Measurements from ENCODE around the gene MORN5.

The MORN5 gene

GRCh38 chr9:122129969-122130368, 29.7 kb upstream of the MORN5 start:
- Histone ChIP-seq H3K36me3 (ENCODE audit: insufficient read depth, low read length) (no peaks in the 10 kb centered on the region), H3K9me3 (ENCODE audit: control insufficient read depth, insufficient read depth, low read length) (no peaks in the 10 kb centered on the region), H3K9ac (ENCODE audit: low read depth, low read length) (no peak overlapping the region), H3K4me1 (ENCODE audit: insufficient read depth, low read length) (peaks cover 45% of the 10 kb centered on the region)

GRCh38 chr9:122130837-122131236, 28.9 kb upstream of the MORN5 start:
- Histone ChIP-seq H3K36me3 (ENCODE audit: insufficient read depth, low read length) (no peaks in the 10 kb centered on the region), H3K9ac (ENCODE audit: low read depth, low read length) (no peak overlapping the region), H3K9me3 (ENCODE audit: control insufficient read depth, insufficient read depth, low read length) (no peaks in the 10 kb centered on the region), H3K4me1 (ENCODE audit: insufficient read depth, low read length) (peaks cover 44% of the 10 kb centered on the region)

GRCh38 chr9:122131401-122132001, 28.2 kb upstream of the MORN5 start:
- no peaks in the 10 kb centered on the region for H3K36me3 ChIP-seq (ENCODE audit: insufficient read depth, low read length)
- peaks cover 42% of the 10 kb centered on the region for H3K4me1 ChIP-seq (ENCODE audit: insufficient read depth, low read length)
- no peak overlapping the region for H3K9ac ChIP-seq (ENCODE audit: low read depth, low read length)
- H3K9me3 ChIP-seq (ENCODE audit: control insufficient read depth, insufficient read depth, low read length) = no peaks in the 10 kb centered on the region

GRCh38 chr9:122132539-122132938, 27.2 kb upstream of the MORN5 start:
- no peak overlapping the region for H3K9ac ChIP-seq (ENCODE audit: low read depth, low read length)

GRCh38 chr9:122133263-122133983, 26.3 kb upstream of the MORN5 start:
- Histone ChIP-seq H3K9me3 (ENCODE audit: control insufficient read depth, insufficient read depth, low read length) (no peaks in the 10 kb centered on the region), H3K9ac (ENCODE audit: low read depth, low read length) (no peak overlapping the region), H3K36me3 (ENCODE audit: insufficient read depth, low read length) (no peaks in the 10 kb centered on the region), H3K4me1 (ENCODE audit: insufficient read depth, low read length) (peaks cover 46% of the 10 kb centered on the region)

More at GRCh38 chr9:122132539-122132938, 27.2 kb upstream of the MORN5 start:
- H3K4me1 ChIP-seq (ENCODE audit: insufficient read depth, low read length) = peaks cover 42% of the 10 kb centered on the region
- no peaks in the 10 kb centered on the region for H3K36me3 ChIP-seq (ENCODE audit: insufficient read depth, low read length)
- no peaks in the 10 kb centered on the region for H3K9me3 ChIP-seq (ENCODE audit: control insufficient read depth, insufficient read depth, low read length)

GRCh38 chr9:122133984-122134535, 25.6 kb upstream of the MORN5 start:
- no peaks in the 10 kb centered on the region for H3K9me3 ChIP-seq (ENCODE audit: control insufficient read depth, insufficient read depth, low read length)
- no peak overlapping the region for H3K9ac ChIP-seq (ENCODE audit: low read depth, low read length)
- H3K4me1 ChIP-seq (ENCODE audit: insufficient read depth, low read length) = peaks cover 53% of the 10 kb centered on the region
- H3K36me3 ChIP-seq (ENCODE audit: insufficient read depth, low read length) = no peaks in the 10 kb centered on the region

GRCh38 chr9:122134822-122135528, 24.7 kb upstream of the MORN5 start:
- Histone ChIP-seq H3K9me3 (ENCODE audit: control insufficient read depth, insufficient read depth, low read length) (no peaks in the 10 kb centered on the region), H3K4me1 (ENCODE audit: insufficient read depth, low read length) (peaks cover 55% of the 10 kb centered on the region), H3K36me3 (ENCODE audit: insufficient read depth, low read length) (no peaks in the 10 kb centered on the region), H3K9ac (ENCODE audit: low read depth, low read length) (no peak overlapping the region)

GRCh38 chr9:122135529-122135859, 24.2 kb upstream of the MORN5 start:
- Histone ChIP-seq H3K9ac (ENCODE audit: low read depth, low read length) (no peak overlapping the region), H3K4me1 (ENCODE audit: insufficient read depth, low read length) (peaks cover 55% of the 10 kb centered on the region), H3K9me3 (ENCODE audit: control insufficient read depth, insufficient read depth, low read length) (no peaks in the 10 kb centered on the region), H3K36me3 (ENCODE audit: insufficient read depth, low read length) (no peaks in the 10 kb centered on the region)

GRCh38 chr9:122138560-122139268, 21.0 kb upstream of the MORN5 start:
- H3K9ac ChIP-seq (ENCODE audit: low read depth, low read length) = no peak overlapping the region
- peaks cover 29% of the 10 kb centered on the region for H3K4me1 ChIP-seq (ENCODE audit: insufficient read depth, low read length)
- no peaks in the 10 kb centered on the region for H3K9me3 ChIP-seq (ENCODE audit: control insufficient read depth, insufficient read depth, low read length)
- no peaks in the 10 kb centered on the region; the same call in 1 of the 2 replicates for H3K36me3 ChIP-seq (ENCODE audit: insufficient read depth, low read length)

GRCh38 chr9:122140368-122141193, 19.1 kb upstream of the MORN5 start:
- Histone ChIP-seq H3K9me3 (ENCODE audit: control insufficient read depth, insufficient read depth, low read length) (no peaks in the 10 kb centered on the region), H3K4me1 (ENCODE audit: insufficient read depth, low read length) (peaks cover 13% of the 10 kb centered on the region), H3K9ac (ENCODE audit: low read depth, low read length) (no peak overlapping the region), H3K36me3 (ENCODE audit: insufficient read depth, low read length) (peaks cover 3% of the 10 kb centered on the region; the same call in 1 of the 2 replicates)

GRCh38 chr9:122141671-122142070, 18.0 kb upstream of the MORN5 start:
- Histone ChIP-seq H3K36me3 (ENCODE audit: insufficient read depth, low read length) (peaks cover 3% of the 10 kb centered on the region; the same call in 1 of the 2 replicates), H3K9me3 (ENCODE audit: control insufficient read depth, insufficient read depth, low read length) (no peaks in the 10 kb centered on the region), H3K4me1 (ENCODE audit: insufficient read depth, low read length) (peaks cover 13% of the 10 kb centered on the region), H3K9ac (ENCODE audit: low read depth, low read length) (no peak overlapping the region)

- H3K4me1 ChIP-seq (ENCODE audit: insufficient read depth, low read length) = peaks cover 10% of the 10 kb centered on the region
- H3K36me3 ChIP-seq (ENCODE audit: insufficient read depth, low read length) = peaks cover 3% of the 10 kb centered on the region; the same call in 1 of the 2 replicates
- no peaks in the 10 kb centered on the region for H3K9me3 ChIP-seq (ENCODE audit: control insufficient read depth, insufficient read depth, low read length)
- H3K9ac ChIP-seq (ENCODE audit: low read depth, low read length) = no peak overlapping the region
Observed at GRCh38 chr9:122143296-122143695, 16.4 kb upstream of the MORN5 start.

- peaks cover 3% of the 10 kb centered on the region for H3K4me1 ChIP-seq (ENCODE audit: insufficient read depth, low read length)
- peaks cover 3% of the 10 kb centered on the region; the same call in 1 of the 2 replicates for H3K36me3 ChIP-seq (ENCODE audit: insufficient read depth, low read length)
- no peaks in the 10 kb centered on the region for H3K9me3 ChIP-seq (ENCODE audit: control insufficient read depth, insufficient read depth, low read length)
- H3K9ac ChIP-seq (ENCODE audit: low read depth, low read length) = no peak overlapping the region
Observed at GRCh38 chr9:122143876-122144405, 15.8 kb upstream of the MORN5 start.

Measured in ES-I3 (cell line).